ENCODE data around the gene VTA1.
"Not testable (repeated sequence)": the region's sequence is repeated elsewhere in the genome, so short reads cannot be mapped to it uniquely, and the experiment has no call there.

The VTA1 gene

DNA sequence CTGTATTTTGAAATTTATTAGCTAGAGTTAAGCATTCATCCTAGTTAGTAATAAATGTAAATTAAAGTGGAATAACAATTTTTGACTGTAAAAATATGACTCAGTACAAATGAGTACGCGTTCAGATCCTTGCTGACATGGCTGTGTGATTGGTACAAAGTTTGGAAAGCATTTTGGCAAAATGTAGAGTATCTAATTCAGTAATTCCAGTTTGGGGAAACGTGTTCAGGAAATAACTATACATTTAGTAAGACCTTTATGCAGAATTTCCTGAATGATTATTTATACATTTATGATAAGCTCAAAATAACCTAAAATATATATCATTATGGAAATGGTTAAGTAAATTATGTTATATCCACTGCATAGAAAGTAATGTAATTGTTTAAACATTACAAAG is 8.0 kb downstream of the VTA1 start:
- TF ChIP-seq ZNF274 (IDR thresholded peaks at IDR 0.05; ENCODE audit: low read depth, low read length): no peak
- H3K4me3 ChIP-seq (ENCODE audit: low read length): no peak overlapping the region

DNA sequence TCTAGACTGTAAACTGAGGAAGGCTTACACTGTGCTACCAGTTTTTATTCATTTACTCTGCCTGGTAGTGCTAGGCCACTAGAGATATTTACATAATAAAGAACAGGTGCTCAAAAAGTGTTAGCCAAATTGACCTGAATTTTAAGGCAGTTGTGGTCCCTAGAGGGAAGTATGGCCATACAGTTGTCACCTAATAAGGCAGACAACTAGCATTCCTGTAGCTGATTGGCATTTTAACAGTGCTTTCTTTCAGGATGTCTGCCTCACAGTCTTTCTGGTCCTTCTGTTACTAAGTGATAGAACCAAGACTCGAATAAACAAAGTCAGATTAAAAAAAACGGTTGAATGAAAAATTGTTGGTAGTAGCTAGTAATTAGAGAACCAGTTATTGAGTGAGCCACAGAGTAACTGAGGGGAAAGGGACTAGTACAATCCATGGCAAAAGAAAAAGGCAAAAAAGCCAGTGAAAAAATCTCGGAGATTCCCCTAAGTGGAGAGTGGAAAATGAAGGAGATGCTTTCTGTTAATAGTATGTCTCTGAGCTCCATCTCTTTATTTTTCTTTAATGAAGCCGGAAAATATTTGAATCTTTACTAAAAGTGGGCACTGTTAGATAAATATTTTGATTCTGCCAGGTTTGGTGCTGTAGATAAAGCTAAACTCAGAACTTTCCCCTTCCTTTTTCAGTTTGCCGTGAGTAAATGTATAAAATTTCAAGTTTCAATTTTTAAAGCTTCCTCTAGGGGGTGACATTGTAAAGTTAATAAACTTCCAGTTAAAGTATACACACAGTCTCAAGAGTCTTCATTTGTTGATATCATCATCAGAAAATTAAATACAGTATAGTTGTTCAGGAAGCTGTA is 9.1 kb downstream of the VTA1 start:
- TF ChIP-seq ZNF274 (IDR thresholded peaks at IDR 0.05; ENCODE audit: low read depth, low read length): no peak
- no peak overlapping the region for H3K4me3 ChIP-seq (ENCODE audit: low read length)

DNA sequence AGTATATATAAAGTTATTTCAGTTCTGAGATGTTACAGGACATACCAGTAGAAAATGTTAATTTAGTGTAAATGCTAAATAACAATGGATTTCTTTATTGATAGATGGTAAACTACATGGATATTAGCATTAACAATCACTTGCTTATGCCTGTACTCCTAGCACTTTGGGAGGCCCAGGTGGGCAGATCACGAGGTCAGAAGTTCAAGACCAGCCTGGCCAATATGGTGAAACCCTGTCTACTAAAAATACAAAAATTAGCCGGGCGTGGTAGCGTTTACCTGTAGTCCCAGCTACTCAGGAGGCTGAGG is 9.7 kb downstream of the VTA1 start:
- not testable (repeated sequence) for H3K4me3 ChIP-seq (ENCODE audit: low read length)

DNA sequence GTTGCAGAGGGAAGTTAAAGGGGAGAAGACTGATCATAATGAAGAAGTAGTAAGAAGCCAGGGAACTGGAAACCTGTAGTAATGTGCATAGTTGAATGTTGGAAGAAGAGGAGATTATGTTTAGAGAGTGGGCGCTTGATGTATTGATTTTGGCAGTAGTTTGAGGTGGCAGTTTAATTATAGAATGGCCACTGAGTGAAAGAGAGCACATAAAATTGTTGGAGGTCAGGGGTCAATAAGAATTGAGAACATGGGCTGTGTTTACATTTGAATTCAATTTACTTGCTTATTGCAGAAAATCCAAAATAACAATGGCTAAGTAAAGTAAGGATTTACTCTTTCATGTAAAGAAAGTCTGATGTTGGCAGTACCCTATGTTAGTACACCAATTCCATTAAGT is 15.7 kb downstream of the VTA1 start:
- no peak overlapping the region for H3K4me3 ChIP-seq (ENCODE audit: low read length)
- no peak for TF ChIP-seq ZNF274 (IDR thresholded peaks at IDR 0.05; ENCODE audit: low read depth, low read length)

DNA sequence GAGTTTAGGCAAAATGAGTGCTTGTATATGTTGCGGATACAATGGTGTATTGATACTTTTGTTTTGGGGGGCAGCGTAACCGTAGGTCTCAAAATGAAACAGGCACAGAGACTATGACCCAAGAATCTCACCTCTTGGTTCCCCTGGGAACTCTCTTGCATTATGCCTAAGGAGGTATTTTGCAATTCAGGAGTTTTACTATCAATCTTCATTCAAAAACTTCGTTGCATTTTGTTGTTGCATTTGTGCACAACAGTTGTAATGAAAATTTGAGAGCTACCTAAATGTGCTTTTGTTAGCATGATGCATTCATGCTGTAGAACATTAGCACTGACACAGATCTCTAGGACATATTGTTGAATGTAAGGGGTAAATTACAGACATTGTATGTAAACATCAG is 18.2 kb downstream of the VTA1 start:
- TF ChIP-seq ZNF274 (IDR thresholded peaks at IDR 0.05; ENCODE audit: low read depth, low read length): no peak
- no peak overlapping the region for H3K4me3 ChIP-seq (ENCODE audit: low read length)

DNA sequence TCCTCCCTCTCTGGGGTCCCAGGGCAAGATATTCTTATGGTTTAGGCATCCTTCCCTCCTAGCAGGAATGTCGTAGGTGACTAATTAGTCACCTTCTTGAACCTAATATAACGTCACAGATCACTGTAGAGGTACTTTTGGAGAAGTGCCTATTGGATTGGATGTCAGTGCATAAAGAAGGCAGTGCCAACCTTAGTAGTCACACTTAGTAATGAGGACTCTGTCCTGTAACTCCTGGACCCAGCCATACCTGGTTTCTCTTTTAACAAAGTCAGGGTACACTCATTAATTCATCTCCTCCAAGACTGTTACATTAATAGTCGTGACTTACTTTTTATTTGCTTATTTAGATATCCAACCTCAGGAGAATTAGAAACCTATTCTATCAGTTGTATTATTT is 20.0 kb downstream of the VTA1 start:
- no peak overlapping the region for H3K4me3 ChIP-seq (ENCODE audit: low read length)
- TF ChIP-seq ZNF274 (IDR thresholded peaks at IDR 0.05; ENCODE audit: low read depth, low read length): no peak

DNA sequence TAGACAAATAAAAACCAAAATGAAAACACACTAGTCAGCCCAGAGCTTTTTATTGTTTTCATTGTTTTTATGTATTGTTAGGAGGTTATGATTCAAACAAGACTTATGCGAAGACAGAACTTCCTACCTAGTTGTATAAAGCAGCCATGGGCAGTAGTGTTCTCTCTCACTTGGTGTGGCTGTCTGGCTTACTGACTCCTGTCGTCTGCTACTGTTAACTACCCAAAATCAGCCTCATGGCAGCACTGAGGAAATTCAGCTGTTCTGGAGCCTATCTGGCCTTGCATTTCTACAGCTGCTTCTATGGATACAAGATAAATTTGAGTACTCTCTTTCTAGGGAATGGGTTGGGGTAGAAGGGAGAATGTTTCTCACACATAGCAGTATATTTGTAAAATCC is 20.4 kb downstream of the VTA1 start:
- TF ChIP-seq ZNF274 (IDR thresholded peaks at IDR 0.05; ENCODE audit: low read depth, low read length): no peak
- no peak overlapping the region for H3K4me3 ChIP-seq (ENCODE audit: low read length)

DNA sequence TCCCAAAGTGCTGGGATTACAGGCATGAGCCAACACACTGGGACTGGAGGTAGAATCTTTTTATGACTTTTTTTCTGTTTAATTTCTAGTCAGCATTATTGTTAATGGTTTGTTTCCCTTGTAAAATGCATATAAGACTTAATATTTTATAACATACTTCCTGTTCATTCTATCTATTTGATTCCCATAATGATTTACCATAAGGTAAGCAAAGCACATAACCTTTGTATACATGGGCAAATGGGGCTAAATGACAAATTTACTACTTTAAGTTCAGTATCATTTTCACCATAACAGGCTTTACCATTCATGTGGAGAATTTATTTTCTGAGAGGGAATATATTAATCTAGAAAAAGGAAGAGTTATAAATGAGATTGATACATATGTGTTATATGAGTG is 24.3 kb downstream of the VTA1 start:
- no peak for TF ChIP-seq ZNF274 (IDR thresholded peaks at IDR 0.05; ENCODE audit: low read depth, low read length)
- no peak overlapping the region for H3K4me3 ChIP-seq (ENCODE audit: low read length)

DNA sequence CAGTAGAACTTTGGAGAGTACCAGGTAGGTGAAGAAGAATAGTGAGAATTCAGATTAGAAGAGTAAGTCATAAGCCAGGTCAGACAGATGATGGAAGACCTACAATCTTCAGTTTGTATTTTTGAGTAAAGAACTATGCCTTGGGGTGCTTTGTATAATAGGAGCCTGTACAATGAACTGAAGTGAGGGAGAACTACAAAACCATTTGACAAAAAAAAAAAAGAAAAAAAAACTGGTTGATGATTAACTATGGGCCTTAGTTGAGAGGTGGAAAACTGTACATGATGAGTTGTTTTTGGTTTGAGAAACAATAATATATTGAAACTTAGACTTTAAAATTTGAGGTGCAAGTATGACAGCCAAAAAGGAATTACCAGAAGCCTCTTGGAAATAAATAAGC is 25.7 kb downstream of the VTA1 start:
- no peak for TF ChIP-seq ZNF274 (IDR thresholded peaks at IDR 0.05; ENCODE audit: low read depth, low read length)
- no peak overlapping the region for H3K4me3 ChIP-seq (ENCODE audit: low read length)

DNA sequence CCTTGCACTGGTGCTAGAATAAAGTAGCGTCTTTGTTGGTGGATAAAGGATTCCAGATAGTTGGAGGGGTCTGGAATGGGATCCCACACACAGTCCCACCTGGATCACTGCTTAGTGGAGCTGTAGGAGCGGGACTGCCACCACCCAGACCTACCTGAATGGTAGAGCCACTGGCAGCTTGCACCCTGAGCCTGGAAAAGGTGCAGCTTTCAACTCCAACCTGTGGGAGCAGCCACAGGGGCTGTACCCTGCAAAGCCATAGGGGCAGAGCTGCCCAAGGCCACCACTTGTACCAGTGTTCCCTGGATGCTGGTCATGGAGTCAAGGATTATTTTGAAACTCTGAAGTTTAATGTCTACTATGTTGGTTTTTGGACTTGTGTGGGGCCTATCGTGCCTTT is 26.9 kb downstream of the VTA1 start:
- no peak for TF ChIP-seq ZNF274 (IDR thresholded peaks at IDR 0.05; ENCODE audit: low read depth, low read length)
- no peak overlapping the region for H3K4me3 ChIP-seq (ENCODE audit: low read length)

DNA sequence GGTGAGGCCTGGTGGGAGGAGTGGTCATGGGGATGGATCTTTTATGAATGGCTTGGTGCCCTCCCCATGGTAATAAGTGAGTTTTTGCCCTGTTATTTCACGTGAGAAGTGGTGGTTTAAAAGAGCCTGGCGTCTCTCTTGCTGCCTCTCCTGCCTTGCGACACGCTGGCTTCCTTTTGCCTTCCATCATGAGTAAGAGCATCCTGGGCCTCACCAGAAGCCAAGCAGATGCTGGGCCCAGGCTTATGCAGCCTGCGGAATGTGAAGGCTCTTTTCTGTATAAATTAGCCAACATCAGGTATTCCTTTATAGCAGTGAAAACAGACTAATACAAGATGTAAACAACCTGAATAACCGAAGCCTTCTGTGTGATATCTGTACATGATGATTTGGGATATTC is 27.6 kb downstream of the VTA1 start:
- no peak overlapping the region for H3K4me3 ChIP-seq (ENCODE audit: low read length)
- no peak for TF ChIP-seq ZNF274 (IDR thresholded peaks at IDR 0.05; ENCODE audit: low read depth, low read length)

DNA sequence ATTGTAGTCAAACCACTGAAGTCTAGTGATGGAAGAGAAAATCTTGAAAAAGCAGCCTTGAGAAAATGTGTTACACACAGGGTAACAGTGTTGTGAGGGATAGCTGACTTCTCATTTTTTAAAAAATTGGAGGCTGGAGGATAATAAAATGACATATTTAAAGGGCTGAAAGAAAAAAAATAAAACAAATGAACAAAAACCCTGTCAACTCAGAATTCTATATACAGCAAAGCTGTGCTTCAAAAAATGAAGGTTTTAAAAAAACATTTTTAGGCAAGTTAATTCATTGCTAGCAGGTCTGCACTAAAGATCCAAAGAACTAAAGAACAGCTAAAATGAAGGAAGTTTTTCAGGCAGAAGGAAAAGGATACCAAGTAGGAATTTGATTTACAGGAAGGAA is 31.1 kb downstream of the VTA1 start:
- H3K4me3 ChIP-seq (ENCODE audit: low read length): no peak overlapping the region
- TF ChIP-seq ZNF274 (IDR thresholded peaks at IDR 0.05; ENCODE audit: low read depth, low read length): no peak

DNA sequence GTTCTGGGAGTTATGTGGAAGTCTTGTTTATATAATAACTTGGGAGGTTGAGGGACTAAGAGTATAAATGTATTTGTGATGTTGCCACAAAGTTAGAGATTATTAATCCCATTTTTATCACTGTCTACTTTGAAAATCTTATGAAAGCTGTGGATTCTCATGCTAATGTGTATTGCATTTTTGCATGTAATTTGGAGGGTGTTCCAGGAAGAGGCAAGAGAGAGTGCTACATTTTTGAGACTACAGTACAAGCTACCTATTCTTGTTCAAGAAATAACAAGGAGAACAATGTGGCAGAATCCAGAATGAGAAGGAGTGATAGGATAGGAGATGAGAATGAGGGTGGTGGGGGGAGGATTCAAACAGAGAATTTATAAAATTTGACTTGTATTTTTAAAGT is 34.9 kb downstream of the VTA1 start:
- no peak overlapping the region for H3K4me3 ChIP-seq (ENCODE audit: low read length)
- no peak for TF ChIP-seq ZNF274 (IDR thresholded peaks at IDR 0.05; ENCODE audit: low read depth, low read length)

DNA sequence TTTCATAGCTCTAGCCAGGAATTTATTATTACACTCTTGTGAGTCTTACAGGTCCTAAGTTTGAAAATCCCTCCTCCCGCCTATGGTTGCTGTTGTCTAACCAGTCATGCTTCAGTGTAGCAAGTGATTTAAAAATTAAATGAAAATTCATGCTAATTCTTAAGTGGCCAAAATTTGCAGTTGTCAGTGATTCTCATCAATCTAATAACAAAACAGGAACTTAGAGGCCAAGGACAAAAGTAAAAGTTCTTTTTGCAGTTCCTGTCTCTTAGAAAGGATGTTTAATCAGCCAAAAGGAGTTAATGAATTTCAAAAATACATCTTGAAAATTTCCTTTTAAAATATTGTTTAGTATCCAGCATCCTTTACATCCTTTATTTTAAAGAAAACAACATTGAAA is 36.3 kb downstream of the VTA1 start:
- no peak for TF ChIP-seq ZNF274 (IDR thresholded peaks at IDR 0.05; ENCODE audit: low read depth, low read length)
- no peak overlapping the region for H3K4me3 ChIP-seq (ENCODE audit: low read length)

DNA sequence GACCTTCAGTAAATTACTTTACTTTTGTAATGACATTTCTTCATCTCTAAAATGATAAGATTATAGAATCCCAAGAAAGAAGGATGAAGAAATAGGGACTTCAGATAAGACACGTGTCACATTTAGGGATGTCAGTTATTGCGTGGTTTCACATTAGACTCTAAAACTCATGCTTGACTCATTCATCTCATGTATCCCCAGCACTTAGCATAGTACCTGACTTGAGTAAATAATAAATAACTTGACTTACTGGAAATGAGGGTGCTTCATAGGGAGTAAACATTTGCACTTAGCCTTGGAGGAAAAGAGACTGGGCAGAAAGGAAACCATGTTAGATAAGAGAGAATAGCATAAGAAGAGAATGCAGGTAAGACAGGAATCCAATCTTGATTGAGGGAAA is 37.2 kb downstream of the VTA1 start:
- no peak for TF ChIP-seq ZNF274 (IDR thresholded peaks at IDR 0.05; ENCODE audit: low read depth, low read length)
- no peak overlapping the region for H3K4me3 ChIP-seq (ENCODE audit: low read length)

DNA sequence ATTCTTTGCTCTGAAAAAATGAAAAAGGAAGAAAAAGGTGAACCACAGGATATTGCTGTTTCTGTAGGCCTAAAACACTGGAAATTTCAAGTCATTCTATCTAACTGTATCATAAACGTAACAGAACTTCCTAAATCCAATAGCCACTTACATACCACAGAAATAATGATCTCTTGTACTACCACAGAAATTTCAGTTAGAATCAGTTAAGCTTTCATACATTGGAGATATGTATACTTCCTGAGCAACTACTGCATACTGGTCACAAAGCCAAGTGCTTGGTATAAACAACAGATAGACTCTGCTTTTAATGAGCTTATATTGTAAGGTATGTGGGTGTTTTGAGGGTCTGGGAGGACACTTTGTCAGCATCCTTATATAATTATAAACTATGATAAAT is 38.6 kb downstream of the VTA1 start:
- H3K4me3 ChIP-seq (ENCODE audit: low read length): no peak overlapping the region

More for the DNA sequence above, 38.6 kb downstream of the VTA1 start:
- no peak for TF ChIP-seq ZNF274 (IDR thresholded peaks at IDR 0.05; ENCODE audit: low read depth, low read length)

Data from GM08714 (cell line).